ENCODE measurements around the gene IFITM10.
"Not testable (repeated sequence)": the region's sequence is repeated elsewhere in the genome, so short reads cannot be mapped to it uniquely, and the experiment has no call there.

IFITM10 gene

GRCh38 chr11:1689250-1690166, 60.9 kb downstream of the IFITM10 start:
- DNase-seq, result not testable (repeated sequence)

GRCh38 chr11:1688336-1688947, 62.0 kb downstream of the IFITM10 start:
- DNase-seq, result not testable (repeated sequence)

GRCh38 chr11:1686220-1686619, 64.2 kb downstream of the IFITM10 start:
- not testable (repeated sequence) for DNase-seq

- DNase-seq, result not testable (repeated sequence)
Observed at GRCh38 chr11:1684886-1685874, 65.2 kb downstream of the IFITM10 start.

- DNase-seq, result not testable (repeated sequence)
Observed at GRCh38 chr11:1683904-1684572, 66.4 kb downstream of the IFITM10 start.

- not testable (repeated sequence) for DNase-seq
Observed at GRCh38 chr11:1683216-1683615, 67.2 kb downstream of the IFITM10 start.

All from fibroblast of skin of abdomen (primary cell).